ENCODE results near the gene XAF1. TPM values are rescaled to one million over a fixed set of nuclear protein-coding genes. Genes with fewer than 3 reads are reported as not detected.

XAF1 gene
- polyA plus RNA-seq, 3 donors, result 28.4 to 45.9 (median 31.9) TPM

- H3K4me3 Mint-ChIP-seq, result peak within 1 kb of the TSS in 1 of 2 donors; percentile 32
- no peak for TF ChIP-seq CTCF (IDR thresholded peaks at IDR 0.05)
- H3K27ac Mint-ChIP-seq, result peak within 1 kb of the TSS in 1 of 7 donors; percentile 25
- Histone ChIP-seq H3K9ac (ENCODE audit: insufficient read depth, low read length, poor library complexity, severe bottlenecking) (no peak within 1 kb of the TSS), H3K9me3 (replicated peaks in 1 of 2; ENCODE audit: control insufficient read depth in 1 of 2, insufficient read depth in 1 of 2, low read length in 2 of 2) (peaks cover 26 to 48% of the 10 kb centered on the region in 2 donors), H3K4me3 (replicated peaks in 1 of 3; ENCODE audit: low read depth in 2 of 3, low read length in 3 of 3) (no peak within 1 kb of the TSS), H3K4me1 (ENCODE audit: control insufficient read depth in 1 of 2, insufficient read depth in 2 of 2, low read length in 2 of 2) (no peaks in the 10 kb centered on the region), H3K4me2 (replicated peaks; ENCODE audit: extremely low read depth, low read length, poor library complexity, severe bottlenecking) (no peak within 1 kb of the TSS), H4K20me1 (ENCODE audit: insufficient read depth, low read length) (peaks cover 14% of the 10 kb centered on the region), H3K27ac (ENCODE audit: low read depth in 1 of 2, low read length in 2 of 2) (no peak within 1 kb of the TSS), H2AFZ (ENCODE audit: insufficient read depth, low read depth, low read length, poor library complexity, severe bottlenecking) (no peak within 1 kb of the TSS), H3K36me3 (replicated peaks in 1 of 2; ENCODE audit: control insufficient read depth in 1 of 2, insufficient read depth in 2 of 2, low read length in 2 of 2) (peaks cover 25 to 42% of the 10 kb centered on the region in 2 donors), H3K27me3 (ENCODE audit: control insufficient read depth in 2 of 2, insufficient read depth in 2 of 2, low read length in 2 of 2) (peaks cover 19 to 40% of the 10 kb centered on the region in 2 donors), H3K79me2 (ENCODE audit: insufficient read depth, low read length) (no peaks in the 10 kb centered on the region)
- H3K9me3 Mint-ChIP-seq, result peaks cover 34 to 58% (median 46%) of the 10 kb centered on the region in 7 donors
- H3K4me1 Mint-ChIP-seq, result peaks cover 10% of the 10 kb centered on the region
- intact Hi-C loops (cut with micrococcal nuclease), result no loop called here
- peaks cover 45 to 55% (median 46%) of the 10 kb centered on the region in 3 donors for H3K27me3 Mint-ChIP-seq (ENCODE audit: low read depth in 3 of 3)
- DNase-seq, result no peak
- H3K36me3 Mint-ChIP-seq, result peaks cover 40 to 42% of the 10 kb centered on the region in 2 donors
- 4% methylated on average over 49 of the region's 49 CpGs for WGBS (ENCODE audit: insufficient coverage)
These were observed 20.1 kb downstream of the XAF1 start, which contains the start of gene FBXO39 for GRCh38 chr17:6775871-6776405. Gene FBXO39, plus strand, starts transcription at chr17:6776215. Its CDS starts 3,654 bp downstream, at chr17:6779869.

GRCh38 chr17:6779411-6779810 is 23.6 kb downstream of the XAF1 start:
- peaks cover 0 to 7% of the 10 kb centered on the region in 2 donors for H3K36me3 ChIP-seq (replicated peaks in 1 of 2; ENCODE audit: control insufficient read depth in 1 of 2, insufficient read depth in 2 of 2, low read length in 2 of 2)
- Mint-ChIP-seq H3K4me3 (no peak overlapping the region), H3K4me1 (peaks cover 10% of the 10 kb centered on the region), H3K27me3 (ENCODE audit: low read depth in 3 of 3) (peaks cover 44 to 72% (median 60%) of the 10 kb centered on the region in 3 donors), H3K9me3 (peaks cover 13 to 33% (median 20%) of the 10 kb centered on the region in 7 donors), H3K36me3 (peaks cover 7% of the 10 kb centered on the region in 2 donors), H3K27ac (peak overlapping the region in 1 of 7 donors; percentile 4)
- H3K9ac ChIP-seq (ENCODE audit: insufficient read depth, low read length, poor library complexity, severe bottlenecking), result no peak overlapping the region
- TF ChIP-seq CTCF (IDR thresholded peaks at IDR 0.05), result no peak
- no peak overlapping the region for H3K27ac ChIP-seq (ENCODE audit: low read depth in 1 of 2, low read length in 2 of 2)
- no peaks in the 10 kb centered on the region for H3K79me2 ChIP-seq (ENCODE audit: insufficient read depth, low read length)
- peaks cover 29 to 39% of the 10 kb centered on the region in 2 donors for H3K27me3 ChIP-seq (ENCODE audit: control insufficient read depth in 2 of 2, insufficient read depth in 2 of 2, low read length in 2 of 2)
- H3K9me3 ChIP-seq (replicated peaks in 1 of 2; ENCODE audit: control insufficient read depth in 1 of 2, insufficient read depth in 1 of 2, low read length in 2 of 2), result peaks cover 19 to 23% of the 10 kb centered on the region in 2 donors
- intact Hi-C loops (cut with micrococcal nuclease), result no loop called here
- no peak overlapping the region for H2AFZ ChIP-seq (ENCODE audit: insufficient read depth, low read depth, low read length, poor library complexity, severe bottlenecking)
- no peak overlapping the region for H3K4me3 ChIP-seq (replicated peaks in 1 of 3; ENCODE audit: low read depth in 2 of 3, low read length in 3 of 3)
- peaks cover 10% of the 10 kb centered on the region for H4K20me1 ChIP-seq (ENCODE audit: insufficient read depth, low read length)
- WGBS (ENCODE audit: insufficient coverage), result 81% methylated on average over 2 of the region's 2 CpGs
- no peaks in the 10 kb centered on the region for H3K4me1 ChIP-seq (ENCODE audit: control insufficient read depth in 1 of 2, insufficient read depth in 2 of 2, low read length in 2 of 2)
- DNase-seq, result no peak
- no peak overlapping the region for H3K4me2 ChIP-seq (replicated peaks; ENCODE audit: extremely low read depth, low read length, poor library complexity, severe bottlenecking)

Measured in CD14-positive monocyte (primary cell).